DMS153 treated with DMSO at 0.1 percent for 48 hours (cell line): ENCODE data around the gene TOX2.
A peak's percentile ranks its signal among the peaks of the same experiment; 100 is the strongest.

Experiments
- DNase-seq: peaks from one replicate; lab custom pipeline; 2025; ENCODE audit not compliant: unreplicated experiment; lab: John Stamatoyannopoulos, UW

TOX2 gene

DNA sequence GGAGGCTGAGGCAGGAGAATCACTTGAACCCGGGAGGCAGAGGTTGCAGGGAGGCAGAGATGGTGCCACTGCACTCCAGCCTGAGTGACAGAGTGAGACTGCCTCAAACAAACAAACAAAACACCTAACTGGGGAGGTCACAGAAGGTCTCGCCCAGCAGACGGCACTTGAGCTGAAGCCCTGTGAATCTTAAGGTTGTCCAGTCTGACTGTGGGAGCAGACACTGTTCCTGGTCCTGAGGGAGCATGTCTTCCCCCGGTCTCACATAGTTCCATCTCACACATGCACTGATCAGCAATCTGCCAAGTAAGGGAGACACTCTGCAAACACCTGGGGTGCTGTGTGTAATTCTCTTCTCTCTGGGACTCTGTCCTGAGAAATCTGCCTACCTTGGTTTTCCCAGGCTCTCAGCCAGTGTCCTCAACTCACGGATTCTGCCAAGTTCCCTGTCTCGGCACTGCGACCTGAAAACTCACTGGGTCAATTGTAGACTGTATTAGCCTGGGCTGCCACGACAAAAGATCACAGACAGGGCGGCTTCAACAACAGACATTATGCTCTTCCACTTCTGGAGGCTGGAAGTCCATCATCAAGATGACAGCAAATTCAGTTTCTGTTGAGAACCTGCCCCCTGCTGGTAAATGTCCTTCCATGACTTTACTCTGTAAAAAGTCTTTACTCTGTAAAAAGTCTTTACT is 178.0 kb downstream of the TOX2 start:
- peak; percentile 52 for DNase-seq

DNA sequence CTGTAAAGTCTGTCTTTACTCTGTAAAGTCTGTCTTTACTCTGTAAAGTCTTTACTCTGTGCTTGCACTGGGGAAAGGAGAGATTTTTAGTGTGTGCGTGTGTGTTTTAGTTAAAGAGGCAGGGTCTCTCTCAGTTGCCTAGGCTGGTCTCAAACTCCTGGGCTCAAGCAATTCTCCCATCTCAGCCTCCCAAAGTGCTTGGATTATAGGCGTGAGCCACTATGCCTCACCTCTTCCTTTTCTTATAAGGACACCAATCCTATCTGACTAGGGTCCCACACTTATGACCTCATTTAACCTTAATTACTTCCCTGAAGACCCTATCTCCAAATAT is 178.6 kb downstream of the TOX2 start:
- DNase-seq = no peak

DNA sequence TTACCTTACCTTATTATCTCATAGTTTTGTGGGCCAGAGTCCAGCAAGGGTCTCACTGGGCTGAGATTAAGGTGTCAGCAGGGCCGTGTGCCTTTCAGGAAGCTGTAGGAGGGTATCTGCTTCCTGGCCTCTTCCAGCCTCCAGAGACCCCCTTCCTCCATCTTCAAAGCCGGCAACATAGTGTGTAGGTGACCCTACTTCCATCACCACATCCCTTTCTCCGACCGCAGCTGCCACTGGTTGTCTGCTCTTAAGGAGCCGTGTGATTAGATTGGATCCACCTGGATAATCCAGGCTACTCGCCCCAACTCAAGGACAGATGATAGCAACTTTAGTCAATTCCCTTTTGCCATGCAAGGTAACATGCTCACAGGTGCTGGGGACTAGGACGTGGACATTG is 181.2 kb downstream of the TOX2 start:
- DNase-seq = no peak

DNA sequence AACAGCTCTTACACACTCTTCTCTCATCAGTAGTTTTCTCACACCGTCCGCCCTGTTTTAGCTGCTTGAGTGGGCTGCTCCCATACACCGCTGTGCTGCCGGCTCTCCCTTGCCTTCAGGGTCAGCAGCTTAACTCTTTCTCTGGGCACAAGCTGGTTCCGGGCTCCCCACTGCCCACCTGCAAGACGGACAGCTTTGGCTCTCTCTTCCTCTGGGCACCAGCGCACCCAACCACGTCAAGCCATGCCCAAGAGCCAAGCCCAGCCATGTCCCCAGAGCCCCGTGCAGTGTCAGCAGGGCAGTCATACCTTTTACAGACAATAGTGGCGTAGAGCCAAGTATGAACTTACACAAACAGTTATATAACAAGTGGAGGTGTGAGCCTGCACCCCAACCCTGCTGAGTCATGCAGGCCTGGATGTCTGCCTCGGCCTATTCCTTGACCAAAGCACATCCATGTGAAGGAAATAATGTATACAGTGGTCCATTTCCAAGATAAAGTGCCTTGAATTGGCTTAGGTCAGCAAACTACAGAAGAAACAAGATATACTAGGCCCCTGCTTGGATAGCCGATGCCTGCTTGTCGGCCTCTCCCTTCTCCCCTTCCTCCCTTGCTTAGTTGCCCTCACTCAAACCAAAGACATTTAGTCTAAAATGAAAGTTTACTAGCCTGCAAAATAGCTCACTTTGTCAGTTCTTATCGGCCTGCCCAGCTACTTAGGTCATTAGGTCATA is 183.0 kb downstream of the TOX2 start:
- no peak for DNase-seq

DNA sequence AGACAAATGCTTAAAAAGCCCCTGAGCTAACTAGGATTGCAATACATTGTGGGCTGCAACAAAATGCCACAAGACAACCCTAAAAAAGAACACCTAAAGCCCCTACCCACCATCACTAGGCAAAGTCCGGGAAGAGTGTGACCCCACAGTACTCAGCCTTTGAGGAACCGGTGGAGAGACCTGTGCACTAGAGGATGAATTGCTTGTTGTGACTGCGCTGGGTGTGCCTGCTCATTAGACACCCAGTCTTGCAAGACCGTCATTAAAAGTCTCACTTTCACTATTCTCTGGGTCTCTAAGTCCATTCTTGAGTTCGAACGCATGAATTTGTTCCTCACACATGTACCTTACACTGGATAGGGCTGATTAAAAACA is 183.6 kb downstream of the TOX2 start:
- no peak for DNase-seq

DNA sequence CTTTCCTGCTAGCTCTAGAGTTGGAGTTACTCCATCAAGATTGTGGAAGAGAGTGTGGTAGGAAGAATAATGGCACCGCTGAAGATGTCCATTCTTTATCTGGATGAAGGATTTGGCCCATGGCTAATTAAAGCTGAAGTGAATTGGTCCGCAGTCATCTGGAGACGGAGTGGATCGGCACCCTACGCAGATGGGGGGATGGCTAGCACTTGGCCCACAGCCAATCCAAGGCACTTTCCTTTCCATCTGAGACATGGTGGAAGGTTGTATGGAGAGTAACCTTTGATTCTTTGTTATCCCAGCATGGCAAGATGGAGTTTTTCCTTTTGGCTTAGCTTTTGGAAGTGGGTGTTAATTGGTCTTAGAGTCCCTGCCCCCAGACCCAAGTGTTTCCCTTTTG is 184.0 kb downstream of the TOX2 start:
- DNase-seq = no peak

DNA sequence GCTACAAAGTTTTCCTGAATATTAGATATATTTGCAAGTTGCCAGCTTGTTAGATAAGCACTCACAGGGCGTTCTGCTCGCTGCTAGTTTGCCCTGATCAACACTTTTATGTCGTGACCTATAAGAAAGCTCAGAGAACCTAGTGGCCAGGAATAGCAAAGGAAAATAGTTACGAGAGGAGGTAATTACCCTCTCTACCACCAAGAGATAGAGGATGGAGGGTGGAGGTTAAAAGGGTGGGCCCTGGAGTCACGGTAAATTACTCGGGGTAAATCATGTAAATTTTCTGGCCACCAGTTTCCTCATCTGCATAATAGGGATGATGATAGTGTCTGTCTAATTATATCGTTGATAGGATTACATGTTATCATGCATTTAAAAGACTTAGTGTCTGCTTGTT is 185.2 kb downstream of the TOX2 start:
- DNase-seq = no peak

DNA sequence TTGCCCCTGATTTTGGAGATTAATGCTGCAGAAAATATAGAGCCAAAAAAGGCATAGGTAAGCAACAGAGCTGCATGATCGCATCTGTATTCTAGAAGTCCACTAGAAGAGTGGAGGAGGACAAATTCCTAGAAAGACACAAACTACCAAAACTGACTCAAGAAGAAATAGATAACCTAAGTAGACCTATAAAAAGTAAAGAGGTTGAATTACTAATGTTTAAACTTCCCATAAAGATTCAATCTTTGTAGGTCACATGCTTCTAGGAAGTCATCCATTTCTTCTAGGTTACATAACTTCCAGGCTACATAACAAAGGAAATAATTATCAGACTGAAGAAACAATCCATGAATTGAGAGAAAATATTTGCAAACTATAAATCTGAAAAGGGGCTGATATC is 187.9 kb downstream of the TOX2 start:
- DNase-seq = no peak

DNA sequence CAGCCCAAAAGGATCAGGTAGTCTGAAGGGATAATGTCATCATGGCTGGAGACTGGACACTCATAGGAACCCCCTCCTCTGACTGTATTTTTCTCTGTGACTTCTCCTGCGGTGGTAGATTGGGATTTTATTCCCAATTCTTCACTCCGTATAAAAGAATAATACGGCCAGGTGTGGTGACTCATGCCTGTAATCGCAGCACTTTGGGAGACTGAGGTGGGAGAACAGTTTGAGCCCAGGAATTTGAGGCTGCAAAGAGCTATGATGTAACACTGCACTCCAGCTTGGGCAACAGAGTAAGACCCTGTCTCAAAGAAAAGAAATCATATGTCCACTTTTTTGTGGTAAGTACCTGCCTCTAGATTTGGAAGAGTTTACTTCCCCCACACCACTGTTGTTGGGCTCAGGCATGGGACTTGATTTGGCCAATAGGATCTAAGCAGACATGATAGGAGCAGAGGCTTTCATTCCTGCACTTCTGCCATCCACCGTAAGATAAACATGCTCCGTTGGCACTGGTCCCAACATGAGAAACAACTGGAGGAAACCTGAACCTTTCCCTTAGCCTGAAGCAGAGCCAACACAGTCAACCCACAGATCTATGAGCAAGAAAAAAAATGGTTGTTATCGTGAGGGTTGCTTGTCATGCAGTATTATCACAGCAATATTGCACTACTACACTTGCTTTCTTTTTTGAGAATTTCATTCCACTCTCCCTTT is 190.3 kb downstream of the TOX2 start:
- DNase-seq = peak; percentile 38

DNA sequence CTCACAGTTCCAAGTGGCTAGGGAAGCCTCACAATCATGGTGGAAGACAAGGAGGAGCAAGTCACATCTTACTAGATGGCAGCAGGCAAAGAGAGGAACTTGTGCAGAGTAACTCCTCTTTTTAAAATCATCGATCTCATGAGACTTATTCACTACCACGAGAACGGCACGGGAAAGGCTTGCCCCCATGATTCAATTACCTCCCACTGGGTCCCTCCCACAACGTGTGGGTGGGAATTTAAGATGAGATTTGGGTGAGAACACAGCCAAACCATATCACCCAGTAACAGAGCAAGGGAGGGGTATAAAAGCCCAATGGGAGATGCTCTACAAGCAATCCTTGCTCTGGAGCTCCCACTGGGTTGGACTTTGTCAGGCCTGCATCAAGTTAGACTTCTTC is 192.0 kb downstream of the TOX2 start:
- no peak for DNase-seq

DNA sequence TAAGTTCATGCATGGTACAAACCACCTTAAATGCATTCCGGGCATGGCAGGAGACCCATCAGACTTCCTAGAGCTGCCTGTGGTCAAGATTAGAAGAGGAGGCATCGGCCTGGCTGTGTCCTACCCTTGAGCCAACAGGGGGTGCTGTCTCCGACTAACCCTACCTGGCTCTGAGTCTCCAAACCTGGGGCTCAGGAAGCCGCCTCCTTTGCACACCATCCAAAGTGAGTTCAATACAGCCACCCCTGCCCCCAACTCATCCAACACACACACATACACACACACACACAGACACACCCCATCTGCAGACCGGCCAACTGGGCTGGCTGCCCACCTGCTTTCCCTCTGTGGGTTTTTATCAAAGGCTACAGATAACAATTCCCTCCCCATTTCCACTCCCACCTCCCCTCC is 195.3 kb downstream of the TOX2 start:
- DNase-seq = no peak

DNA sequence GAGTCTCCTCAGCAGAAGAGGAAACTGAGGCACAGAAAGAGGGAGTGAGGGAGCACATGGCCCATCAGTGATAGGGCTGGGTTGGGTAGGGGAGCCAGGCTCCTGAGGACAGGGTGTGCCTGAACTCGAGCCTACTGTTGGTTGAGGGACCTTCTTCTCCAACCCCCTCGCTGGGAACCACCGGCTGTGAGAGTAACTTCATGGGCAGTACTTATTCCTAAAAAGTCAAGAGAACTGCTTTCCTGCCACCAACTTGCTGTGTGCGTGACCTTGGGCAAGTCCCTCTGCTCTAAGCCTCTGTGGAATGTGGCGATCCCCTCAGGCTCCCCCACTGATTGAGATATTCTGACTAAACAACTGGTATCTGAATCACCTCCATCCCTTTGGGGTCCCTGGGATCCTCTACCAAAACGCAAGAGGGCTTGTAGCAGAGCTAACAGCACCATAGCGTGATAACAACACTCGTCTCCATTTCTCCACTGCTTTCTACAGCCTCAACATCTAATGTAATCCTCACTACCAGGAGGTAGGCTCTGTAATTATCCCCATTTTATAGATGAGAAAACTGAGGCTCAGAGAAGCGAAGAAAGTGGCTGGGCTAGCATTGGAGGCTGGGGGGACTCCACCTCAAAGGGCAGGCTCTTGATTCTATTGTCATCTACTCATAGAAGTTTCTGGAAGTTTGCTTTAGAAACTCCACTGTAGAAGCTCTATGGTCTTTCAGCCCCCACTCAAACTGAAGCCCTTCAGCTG is 196.3 kb downstream of the TOX2 start:
- no peak for DNase-seq

DNA sequence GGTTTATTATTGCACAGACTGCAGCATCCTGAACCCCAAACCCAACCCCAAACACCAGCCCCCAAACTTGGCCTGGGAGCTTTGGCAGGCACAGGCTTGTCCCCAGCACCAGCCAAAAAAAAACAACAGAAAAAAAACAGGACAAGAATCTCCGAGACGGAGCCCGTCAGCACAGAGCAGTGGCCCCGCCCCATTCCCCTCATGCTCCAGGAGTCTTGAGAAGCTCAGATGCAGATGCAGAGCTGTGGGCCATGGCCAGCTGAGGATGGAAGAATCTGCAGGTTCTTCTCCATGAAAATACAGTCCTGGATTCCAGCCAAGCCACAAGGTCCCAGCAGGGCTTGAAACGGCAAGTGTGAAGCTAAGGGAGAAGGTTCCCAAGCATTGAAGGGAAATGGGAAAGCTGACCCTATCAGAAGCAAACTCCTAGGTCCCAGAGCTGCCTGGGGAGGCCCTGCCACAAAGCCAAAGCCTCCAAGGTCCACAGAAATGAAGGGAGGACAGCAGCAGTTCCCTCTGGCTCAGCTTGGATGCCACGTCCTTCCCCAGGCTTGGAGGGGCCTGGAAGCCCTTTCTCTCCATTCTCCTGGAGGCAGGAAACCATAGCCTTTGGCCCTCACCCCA is 197.2 kb downstream of the TOX2 start:
- no peak for DNase-seq

DNA sequence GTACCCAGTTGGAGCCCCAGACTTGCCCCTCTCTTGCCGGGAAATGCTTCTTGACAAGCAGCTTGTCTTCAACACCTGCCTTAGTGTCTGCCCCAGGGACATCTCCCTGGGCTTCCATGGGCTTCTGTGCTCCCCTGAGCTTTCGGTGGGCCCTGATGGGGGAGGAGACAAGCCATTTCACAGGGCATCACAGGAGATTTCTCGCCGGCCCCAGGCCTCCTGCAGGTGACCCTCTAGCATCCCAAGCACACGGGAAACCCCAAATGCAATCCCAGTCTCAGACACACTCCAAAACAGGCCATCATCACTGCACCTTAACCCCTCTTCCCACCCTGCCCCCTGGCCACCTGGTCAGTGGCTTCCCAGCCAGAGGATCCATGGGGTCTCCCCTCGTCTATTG is 197.8 kb downstream of the TOX2 start:
- DNase-seq = no peak

DNA sequence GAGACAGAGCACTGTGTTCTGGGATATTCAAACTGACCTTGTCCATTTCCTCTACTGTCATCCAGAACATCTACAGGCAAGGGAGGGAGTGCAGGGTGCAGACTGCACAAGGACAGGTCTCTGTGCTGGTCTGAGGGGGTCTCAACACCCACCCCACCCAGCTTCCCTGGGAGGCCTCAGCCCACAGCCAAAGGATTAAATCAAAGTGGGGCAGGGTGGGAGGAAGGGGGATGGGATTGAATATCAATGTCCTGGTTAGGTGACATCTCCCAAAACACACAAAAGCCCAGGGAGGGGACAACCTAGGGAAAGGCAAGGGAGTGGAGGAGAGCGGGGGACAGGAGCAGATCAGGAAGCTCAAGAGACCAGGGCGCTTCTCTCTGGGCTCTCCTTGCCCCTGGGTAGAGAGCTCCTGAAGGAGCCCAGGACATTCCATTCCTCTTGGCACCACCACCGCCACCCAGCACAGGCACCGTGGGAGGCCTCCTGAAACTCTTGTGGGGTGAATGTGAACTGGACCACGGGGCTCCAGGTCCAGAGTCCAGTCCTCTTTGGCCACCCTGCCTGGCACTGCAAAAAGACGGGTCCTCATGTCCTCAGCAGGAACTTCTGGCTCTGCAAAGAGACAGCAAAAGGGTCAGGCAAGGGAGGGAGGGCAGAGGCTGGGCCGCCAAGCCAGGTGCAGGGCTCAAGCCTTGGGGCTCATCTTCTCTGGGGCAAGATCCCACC is 198.4 kb downstream of the TOX2 start:
- no peak for DNase-seq

DNA sequence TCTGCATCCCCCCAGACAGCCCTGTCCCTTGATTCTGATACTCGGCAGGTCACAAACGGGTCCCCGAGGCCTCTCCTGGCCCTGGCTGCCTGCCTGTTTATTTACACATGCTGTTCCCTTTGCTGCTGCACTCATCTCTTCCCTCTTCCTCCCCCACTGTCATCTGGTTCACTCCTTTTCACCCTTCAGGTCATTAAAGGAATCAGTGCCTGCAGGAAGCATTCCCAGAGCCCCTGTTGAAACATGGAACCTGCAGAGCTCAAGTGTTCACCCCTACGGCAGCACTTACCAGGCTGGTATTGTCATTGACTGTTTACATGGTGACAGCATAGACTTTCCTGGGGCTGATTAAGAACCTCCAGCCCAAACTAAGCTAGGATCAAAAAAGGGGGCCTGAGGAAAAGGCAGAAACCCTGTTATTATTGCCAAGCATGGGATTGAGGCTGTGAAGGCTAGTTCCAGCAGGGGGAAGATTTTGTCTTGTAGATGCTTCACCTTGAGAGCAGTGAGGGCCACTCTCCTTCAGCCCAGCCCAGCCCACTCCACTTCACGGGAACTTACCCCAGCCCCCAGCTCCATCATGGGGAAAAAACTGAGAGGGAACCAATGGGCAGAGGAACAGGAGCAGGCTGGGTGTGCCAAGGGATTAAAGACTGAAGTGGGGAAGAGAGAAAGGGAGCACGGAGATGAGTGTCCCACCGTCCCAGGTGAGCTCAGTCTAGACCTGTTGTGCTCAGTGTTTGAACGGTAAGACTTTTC is 199.1 kb downstream of the TOX2 start:
- DNase-seq = peak; percentile 55

DNA sequence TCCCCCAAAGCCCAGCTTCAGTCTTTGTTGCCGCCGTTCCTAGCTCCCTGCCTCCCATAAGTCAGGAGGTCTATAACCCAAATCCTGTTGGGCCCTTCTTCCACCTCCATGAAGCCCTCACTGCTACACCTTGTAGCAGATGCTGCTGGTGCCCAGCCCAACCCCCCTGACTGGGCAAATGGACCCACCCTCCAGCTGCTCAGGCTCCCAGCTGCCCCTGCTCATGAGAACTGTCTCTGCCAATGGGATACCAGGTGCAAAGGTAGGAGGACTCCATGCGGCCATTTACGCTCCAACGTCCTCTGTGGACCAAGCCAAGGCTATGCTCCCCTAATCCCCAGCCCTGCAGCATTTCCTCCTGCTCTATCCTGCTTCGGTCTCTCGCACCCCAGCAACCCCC is 200.5 kb downstream of the TOX2 start:
- DNase-seq = no peak

DNA sequence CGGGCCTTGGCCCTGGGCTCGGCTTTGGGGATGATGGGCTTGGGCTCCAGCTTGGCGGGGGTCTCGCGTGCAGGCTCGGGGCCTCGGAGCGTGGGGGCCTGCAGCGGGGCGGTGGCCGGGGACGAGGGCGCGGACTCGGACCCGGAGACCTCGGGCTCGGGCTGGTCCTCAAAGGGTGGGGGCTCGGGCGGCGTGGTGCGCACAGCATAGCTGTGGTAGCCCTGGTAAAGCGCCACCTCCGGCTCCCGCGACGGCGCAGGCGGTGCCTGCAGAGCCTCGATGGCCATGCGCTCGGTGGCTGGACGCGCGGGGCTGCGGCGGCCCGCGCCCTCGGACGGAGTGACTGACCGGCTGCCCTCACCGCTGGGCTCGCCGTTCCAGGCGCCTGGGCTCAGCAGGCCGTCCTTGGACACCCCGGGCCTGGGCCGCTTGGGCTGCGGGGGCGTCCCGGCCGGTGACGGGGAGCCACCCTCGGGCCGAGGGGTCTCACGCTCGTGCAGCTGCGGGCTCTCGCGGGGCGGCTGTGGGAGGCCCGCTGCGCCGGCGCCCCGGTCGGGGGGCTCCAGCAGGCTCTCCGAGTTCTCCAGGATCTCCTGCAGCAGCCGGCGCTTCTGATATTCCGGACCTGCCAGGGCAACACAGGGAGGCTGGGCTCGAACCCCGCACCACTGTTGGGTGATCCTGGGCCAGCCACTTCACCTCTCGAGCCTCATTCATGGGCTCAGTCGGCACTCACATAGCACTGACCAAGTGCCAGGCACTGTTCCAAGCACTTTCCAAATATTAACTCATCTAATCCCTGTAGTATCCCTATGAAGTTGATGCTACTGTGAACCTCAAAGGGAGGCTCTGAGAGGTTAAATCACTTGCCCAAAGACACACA is 201.4 kb downstream of the TOX2 start:
- DNase-seq = no peak
